Measurements from ENCODE around the gene PAFAH1B2. TPM values are rescaled to one million over a fixed set of nuclear protein-coding genes. Genes with fewer than 3 reads are reported as not detected.
A peak's percentile ranks its signal among the peaks of the same experiment; 100 is the strongest.
"Not testable (repeated sequence)": the region's sequence is repeated elsewhere in the genome, so short reads cannot be mapped to it uniquely, and the experiment has no call there.

Gene PAFAH1B2
- total and polyA plus RNA-seq, 7 experiments from 2014 or later = 13.6 to 62.0 (median 53.6) TPM

DNA sequence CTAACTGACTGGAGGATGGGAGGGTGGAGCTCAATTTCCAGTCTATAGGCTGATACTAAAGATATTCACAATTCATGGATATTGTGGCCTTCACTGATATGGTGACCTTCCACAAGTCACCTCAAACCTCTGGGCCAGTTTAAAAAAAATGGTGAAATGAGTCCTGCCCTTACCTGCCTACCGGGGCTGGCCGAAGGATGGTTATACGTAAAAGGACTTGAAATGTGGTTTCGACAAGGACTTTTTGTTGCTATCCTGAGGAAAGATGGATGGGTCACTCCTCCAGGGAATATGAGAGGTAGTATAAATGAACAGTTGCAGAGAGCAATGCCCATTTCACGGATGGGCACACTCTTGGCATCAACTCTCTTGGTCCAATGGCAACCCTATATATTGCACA lies 63.4 kb downstream of the PAFAH1B2 start:
- ATAC-seq; H3K27me3 Mint-ChIP-seq; POLR2A ChIA-PET; H3K4me3 Mint-ChIP-seq; H3K9me3 ChIP-seq (ENCODE audit: control insufficient read depth in 2 of 3, low read length in 3 of 3); H3K9me3 Mint-ChIP-seq; H3K4me1 Mint-ChIP-seq; H3K4me1 ChIP-seq (ENCODE audit: control insufficient read depth in 2 of 2, insufficient read depth in 2 of 2, low read length in 2 of 2); CTCF ChIA-PET; H3K4me3 ChIP-seq (ENCODE audit: low read length); H3K27me3 ChIP-seq (ENCODE audit: control insufficient read depth in 2 of 2, insufficient read depth in 2 of 2, low read length in 2 of 2); DNase-seq; H3K27ac ChIP-seq (ENCODE audit: low read depth, low read length); H3K27ac Mint-ChIP-seq: not testable (repeated sequence)
- peaks cover 9 to 29% (median 14%) of the 10 kb centered on the region in 5 donors for H3K36me3 Mint-ChIP-seq
- intact Hi-C loops (cut with micrococcal nuclease) = loop anchor here in 1 of 2 donors (5.0 kb wide), 1 partner anchor 75 kb away; no protein-coding TSS in a partner anchor
- H3K36me3 ChIP-seq (ENCODE audit: control insufficient read depth in 2 of 3, insufficient read depth in 3 of 3, low read length in 3 of 3) = peaks cover 7 to 53% (median 8%) of the 10 kb centered on the region in 3 experiments

DNA sequence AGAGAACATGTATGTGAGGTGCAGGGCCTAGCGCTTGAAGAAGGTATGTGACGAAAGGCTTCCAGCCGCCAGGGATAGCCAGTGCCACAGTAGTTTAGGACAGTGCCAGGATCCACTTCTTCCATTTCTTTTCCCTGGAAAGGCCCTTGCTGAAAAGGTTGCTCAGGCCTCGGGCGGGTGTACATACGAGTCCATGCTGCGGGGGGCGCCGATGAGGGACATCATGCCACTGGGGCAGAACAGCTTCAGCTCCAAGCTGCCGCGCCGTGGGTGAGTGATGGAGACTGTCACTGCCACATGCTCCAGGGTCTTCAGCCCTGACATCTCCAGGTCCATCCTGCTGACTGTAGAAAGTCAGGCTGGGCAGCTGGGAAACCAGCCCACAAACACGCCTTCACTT lies 64.6 kb downstream of the PAFAH1B2 start:
- CTCF ChIA-PET; H3K4me1 Mint-ChIP-seq; H3K4me1 ChIP-seq (ENCODE audit: control insufficient read depth in 2 of 2, insufficient read depth in 2 of 2, low read length in 2 of 2); POLR2A ChIA-PET; H3K4me3 Mint-ChIP-seq; H3K9me3 Mint-ChIP-seq; H3K27me3 Mint-ChIP-seq; ATAC-seq; H3K27ac ChIP-seq (ENCODE audit: low read depth, low read length); H3K27me3 ChIP-seq (ENCODE audit: control insufficient read depth in 2 of 2, insufficient read depth in 2 of 2, low read length in 2 of 2); H3K9me3 ChIP-seq (ENCODE audit: control insufficient read depth in 2 of 3, low read length in 3 of 3); H3K4me3 ChIP-seq (ENCODE audit: low read length); H3K27ac Mint-ChIP-seq; DNase-seq: not testable (repeated sequence)
- H3K36me3 Mint-ChIP-seq = peaks cover 17 to 38% (median 20%) of the 10 kb centered on the region in 5 donors
- intact Hi-C loops (cut with micrococcal nuclease) = loop anchor here in 1 of 2 donors (5.0 kb wide), 1 partner anchor 76 kb away; no protein-coding TSS in a partner anchor
- H3K36me3 ChIP-seq (ENCODE audit: control insufficient read depth in 2 of 3, insufficient read depth in 3 of 3, low read length in 3 of 3) = peaks cover 7 to 55% (median 16%) of the 10 kb centered on the region in 3 experiments

DNA sequence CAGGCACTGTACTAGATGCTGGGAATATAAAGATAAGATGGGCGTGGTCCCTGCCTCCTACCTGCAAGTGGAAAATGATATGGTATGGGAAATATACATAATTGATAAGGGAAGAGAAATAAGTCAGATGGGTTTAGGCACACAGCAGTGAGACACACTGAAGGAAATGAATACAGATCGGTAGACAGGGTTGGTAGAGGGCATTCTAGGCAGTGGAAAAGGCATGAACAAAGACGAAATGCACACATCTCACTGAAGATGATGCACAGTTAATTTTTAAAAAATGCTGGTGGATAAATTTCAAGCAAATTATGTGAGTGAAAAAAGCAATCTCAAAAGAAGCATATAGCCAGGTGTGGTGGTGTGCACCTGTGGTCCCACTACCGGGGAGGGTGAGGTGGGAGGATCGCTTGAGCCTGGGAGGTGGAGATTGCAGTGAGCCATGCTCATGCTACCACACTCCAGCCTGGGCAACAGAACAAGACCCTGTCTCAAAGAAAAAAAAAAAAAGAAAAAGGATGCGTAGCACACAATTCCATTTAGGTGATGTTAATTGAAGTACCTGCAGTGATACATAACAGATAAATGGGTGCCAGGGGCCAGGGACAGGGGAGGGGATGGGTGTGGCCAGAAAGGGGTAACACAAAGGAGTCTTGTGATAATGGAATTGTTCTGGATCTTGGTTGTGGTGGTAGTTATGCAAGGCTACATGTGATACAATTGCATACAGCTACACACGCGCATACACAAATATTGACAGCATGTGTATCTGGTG lies 65.5 kb downstream of the PAFAH1B2 start:
- H3K27ac ChIP-seq (ENCODE audit: low read depth, low read length); H3K27me3 ChIP-seq (ENCODE audit: control insufficient read depth in 2 of 2, insufficient read depth in 2 of 2, low read length in 2 of 2); H3K4me1 ChIP-seq (ENCODE audit: control insufficient read depth in 2 of 2, insufficient read depth in 2 of 2, low read length in 2 of 2); H3K9me3 ChIP-seq (ENCODE audit: control insufficient read depth in 2 of 3, low read length in 3 of 3); H3K4me3 Mint-ChIP-seq; ATAC-seq; H3K27me3 Mint-ChIP-seq; DNase-seq; H3K9me3 Mint-ChIP-seq; H3K4me1 Mint-ChIP-seq; CTCF ChIA-PET; H3K4me3 ChIP-seq (ENCODE audit: low read length); POLR2A ChIA-PET: not testable (repeated sequence)
- Mint-ChIP-seq H3K36me3 (peaks cover 17 to 39% (median 25%) of the 10 kb centered on the region in 5 donors), H3K27ac (peak overlapping the region in 2 of 9 donors; percentile 56 to 62)
- intact Hi-C loops (cut with micrococcal nuclease) = loop anchor here in 1 of 2 donors (5.0 kb wide), 1 partner anchor 77 kb away; no protein-coding TSS in a partner anchor
- H3K36me3 ChIP-seq (ENCODE audit: control insufficient read depth in 2 of 3, insufficient read depth in 3 of 3, low read length in 3 of 3) = peaks cover 7 to 52% (median 20%) of the 10 kb centered on the region in 3 experiments

DNA sequence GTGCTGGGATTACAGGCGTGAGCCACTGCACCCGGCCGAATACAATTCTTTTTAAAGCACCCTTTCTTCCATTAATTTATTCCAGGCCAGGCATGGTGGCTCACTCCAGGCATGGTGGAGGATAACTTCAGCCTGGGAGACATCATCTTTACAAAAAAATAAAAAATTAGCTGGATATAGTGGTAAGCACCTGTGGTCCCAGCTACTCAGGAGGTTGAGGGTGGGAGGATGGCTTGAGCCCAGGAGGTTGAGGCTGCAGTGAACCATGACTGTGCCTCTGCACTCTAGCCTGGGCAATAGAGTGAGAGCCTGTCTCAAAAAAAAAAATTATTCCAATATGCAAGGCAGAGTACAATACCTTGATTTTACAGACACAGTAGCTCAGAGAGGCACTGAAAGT lies 66.5 kb downstream of the PAFAH1B2 start:
- Mint-ChIP-seq H3K36me3 (peaks cover 13 to 39% (median 24%) of the 10 kb centered on the region in 5 donors), H3K4me1 (peaks cover 0 to 9% (median 3%) of the 10 kb centered on the region in 7 donors)

DNA sequence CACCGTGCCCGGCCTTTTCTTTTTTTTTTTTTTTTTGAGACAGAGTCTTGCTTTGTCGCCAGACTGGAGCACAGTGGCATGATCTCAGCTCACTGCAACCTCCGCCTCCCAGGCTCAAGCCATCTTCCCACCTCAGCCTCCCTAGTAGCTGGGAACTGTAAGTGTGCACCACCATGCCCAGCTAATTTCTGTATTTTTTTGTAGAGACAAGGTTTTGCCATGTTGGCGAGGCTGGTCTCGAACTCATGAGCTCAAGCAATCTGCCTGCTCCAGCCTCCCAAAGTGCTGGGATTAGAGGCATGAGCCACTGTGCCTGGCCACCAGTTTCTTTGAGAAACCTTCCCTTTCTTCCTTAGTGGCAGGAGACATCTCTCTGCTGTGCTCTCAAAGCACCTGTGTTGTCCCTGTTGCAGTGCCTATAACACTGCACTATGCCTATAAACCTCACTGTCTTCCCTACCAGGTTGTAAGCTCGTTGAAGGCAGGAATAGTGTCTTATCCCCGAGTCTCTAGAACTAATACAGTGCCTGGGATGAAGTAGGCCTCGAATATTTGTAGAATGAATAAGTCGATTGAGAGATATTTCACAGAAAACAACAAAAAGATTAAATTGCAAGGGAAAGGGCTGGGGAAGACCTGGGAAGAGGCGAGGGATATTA lies 68.7 kb downstream of the PAFAH1B2 start:
- peaks cover 16 to 57% (median 28%) of the 10 kb centered on the region in 5 donors for H3K36me3 Mint-ChIP-seq
- CTCF ChIA-PET = interaction anchor here (1.2 kb wide), 1 partner anchor 14 kb away, joined by 3 read pairs; no protein-coding TSS in a partner anchor

More for the DNA sequence above, 66.5 kb downstream of the PAFAH1B2 start:
- Histone ChIP-seq H3K27ac (ENCODE audit: low read depth, low read length) (no peak overlapping the region), H3K9me3 (ENCODE audit: control insufficient read depth in 2 of 3, low read length in 3 of 3) (no peaks in the 10 kb centered on the region), H3K4me3 (ENCODE audit: low read length) (no peak overlapping the region), H3K27me3 (ENCODE audit: control insufficient read depth in 2 of 2, insufficient read depth in 2 of 2, low read length in 2 of 2) (no peaks in the 10 kb centered on the region), H3K36me3 (ENCODE audit: control insufficient read depth in 2 of 3, insufficient read depth in 3 of 3, low read length in 3 of 3) (peaks cover 0 to 48% (median 23%) of the 10 kb centered on the region in 3 experiments), H3K4me1 (ENCODE audit: control insufficient read depth in 2 of 2, insufficient read depth in 2 of 2, low read length in 2 of 2) (no peaks in the 10 kb centered on the region)
- POLR2A ChIA-PET = interaction anchor here (1.1 kb wide), 1 partner anchor 32 kb away, joined by 4 read pairs; the partner anchor contains the start of gene SIDT2
- no peaks in the 10 kb centered on the region for H3K9me3 Mint-ChIP-seq
- H3K4me3 Mint-ChIP-seq = no peak overlapping the region
- intact Hi-C loops (cut with micrococcal nuclease) = no loop called here
- ATAC-seq = no peak
- H3K27me3 Mint-ChIP-seq = no peaks in the 10 kb centered on the region
- peak overlapping the region in 6 of 9 donors; percentile 47 to 87 (median 73) for H3K27ac Mint-ChIP-seq
- DNase-seq = no peak
- CTCF ChIA-PET = interaction anchor here (0.6 to 1.2 kb wide), 4 partner anchors 16 to 824 kb away, joined by 4 to 6 read pairs (median 4); partner anchors contain the start of gene PCSK7

DNA sequence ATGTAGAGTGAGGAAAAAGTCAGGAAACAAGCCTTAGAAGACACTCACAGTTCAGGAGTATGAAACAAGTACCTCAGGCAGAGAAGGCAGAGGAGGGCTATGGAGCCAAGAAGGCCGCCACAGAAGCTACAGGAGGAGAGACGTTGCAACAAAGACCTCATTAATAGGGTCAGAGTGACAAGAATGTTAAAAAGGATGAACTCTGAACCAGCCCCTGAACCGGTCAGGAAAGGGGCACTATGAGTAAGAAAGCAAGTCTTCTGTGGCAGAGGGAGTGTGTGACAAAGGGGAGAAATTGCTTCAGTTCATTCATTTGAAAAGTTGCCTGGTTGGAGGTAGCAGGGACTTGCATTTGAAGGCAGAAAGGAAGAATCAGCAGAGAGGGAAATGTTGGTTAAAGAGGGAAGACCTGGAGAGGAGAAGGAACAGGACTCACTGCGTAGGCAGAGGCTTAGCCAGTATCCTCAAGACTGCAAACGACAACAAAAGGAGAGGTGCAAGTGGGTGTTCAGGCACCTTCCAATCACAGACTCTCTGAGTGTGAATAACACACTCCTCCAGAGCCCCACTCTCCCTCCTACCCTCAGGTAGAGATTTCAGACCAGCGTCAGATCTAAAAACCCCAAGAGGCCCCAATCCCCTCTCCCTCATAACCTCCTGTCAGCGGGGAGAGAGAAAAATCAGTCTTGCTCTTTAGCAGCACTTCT lies 70.5 kb downstream of the PAFAH1B2 start:
- H3K36me3 ChIP-seq (ENCODE audit: control insufficient read depth in 2 of 3, insufficient read depth in 3 of 3, low read length in 3 of 3) = peaks cover 20 to 85% (median 56%) of the 10 kb centered on the region in 3 experiments
- H3K27ac ChIP-seq (ENCODE audit: low read depth, low read length) = no peak overlapping the region
- H3K9me3 ChIP-seq (ENCODE audit: control insufficient read depth in 2 of 3, low read length in 3 of 3) = no peaks in the 10 kb centered on the region
- Mint-ChIP-seq H3K27ac (peak overlapping the region in 8 of 9 donors; percentile 10 to 88 (median 52)), H3K27me3 (no peaks in the 10 kb centered on the region), H3K36me3 (peaks cover 22 to 70% (median 33%) of the 10 kb centered on the region in 5 donors), H3K4me1 (peaks cover 0 to 13% (median 3%) of the 10 kb centered on the region in 7 donors), H3K9me3 (no peaks in the 10 kb centered on the region), H3K4me3 (no peak overlapping the region)
- ChIA-PET CTCF (interaction anchor here (1.1 kb wide), 1 partner anchor 12 kb away, joined by 3 read pairs; no protein-coding TSS in a partner anchor), POLR2A (interaction anchor here (1.3 to 1.4 kb wide), 2 partner anchors 12 to 16 kb away, joined by 3 to 4 read pairs; no protein-coding TSS in a partner anchor)
- H3K27me3 ChIP-seq (ENCODE audit: control insufficient read depth in 2 of 2, insufficient read depth in 2 of 2, low read length in 2 of 2) = no peaks in the 10 kb centered on the region
- no peak overlapping the region for H3K4me3 ChIP-seq (ENCODE audit: low read length)
- intact Hi-C loops (cut with micrococcal nuclease) = no loop called here
- DNase-seq (no peak), ATAC-seq (no peak)
- no peaks in the 10 kb centered on the region for H3K4me1 ChIP-seq (ENCODE audit: control insufficient read depth in 2 of 2, insufficient read depth in 2 of 2, low read length in 2 of 2)

More for the DNA sequence above, 68.7 kb downstream of the PAFAH1B2 start:
- H3K4me3 Mint-ChIP-seq = no peak overlapping the region
- H3K27me3 Mint-ChIP-seq = no peaks in the 10 kb centered on the region
- Histone ChIP-seq H3K27me3 (ENCODE audit: control insufficient read depth in 2 of 2, insufficient read depth in 2 of 2, low read length in 2 of 2) (no peaks in the 10 kb centered on the region), H3K36me3 (ENCODE audit: control insufficient read depth in 2 of 3, insufficient read depth in 3 of 3, low read length in 3 of 3) (peaks cover 5 to 70% (median 39%) of the 10 kb centered on the region in 3 experiments), H3K9me3 (ENCODE audit: control insufficient read depth in 2 of 3, low read length in 3 of 3) (no peaks in the 10 kb centered on the region), H3K4me3 (ENCODE audit: low read length) (no peak overlapping the region), H3K4me1 (ENCODE audit: control insufficient read depth in 2 of 2, insufficient read depth in 2 of 2, low read length in 2 of 2) (no peaks in the 10 kb centered on the region), H3K27ac (ENCODE audit: low read depth, low read length) (no peak overlapping the region)
- POLR2A ChIA-PET = interaction anchor here (0.7 kb wide), 1 partner anchor 14 kb away, joined by 3 read pairs; no protein-coding TSS in a partner anchor
- ATAC-seq = no peak
- intact Hi-C loops (cut with micrococcal nuclease) = loop anchor here in 1 of 2 donors (2.0 kb wide), 1 partner anchor 18 kb away; no protein-coding TSS in a partner anchor
- H3K27ac Mint-ChIP-seq = peak overlapping the region in 5 of 9 donors; percentile 0 to 77 (median 51)
- no peak for DNase-seq
- H3K9me3 Mint-ChIP-seq = no peaks in the 10 kb centered on the region
- peaks cover 0 to 9% (median 3%) of the 10 kb centered on the region in 7 donors for H3K4me1 Mint-ChIP-seq

Data from naive thymus-derived CD4-positive, alpha-beta T cell (primary cell).